Ascending aorta (tissue), 2 donors: ENCODE data around the gene NBEA. TPM values are rescaled to one million over a fixed set of nuclear protein-coding genes. Genes with fewer than 3 reads are reported as not detected.

Experiments used
- DNase-seq, 2 donors: peaks; one replicate each; pipeline ENCODE4 v3.0.0-alpha.2; 2019; ENCODE audit warnings: low spot score in 2 of 2
- H3K27ac ChIP-seq, 2 donors: fragments of 200-600 bp; sonication (generic); one replicate each; pipeline ENCODE4 v1.5.1; 2016 to 2017; ENCODE audit warnings: mild to moderate bottlenecking in 1 of 2
- H3K27me3 ChIP-seq: fragments of 200-600 bp; sonication (generic); one replicate; pipeline ENCODE4 v1.5.1; 2017
- H3K36me3 ChIP-seq, 2 donors: fragments of 200-600 bp; sonication (generic); one replicate each; pipeline ENCODE4 v1.5.1; 2016
- H3K4me1 ChIP-seq, 2 donors: fragments of 200-600 bp; sonication (generic); one replicate each; pipeline ENCODE4 v1.5.1; 2016 to 2017; ENCODE audit warnings: mild to moderate bottlenecking in 1 of 2
- H3K4me3 ChIP-seq, 2 donors: fragments of 200-600 bp; sonication (generic); one replicate each; pipeline ENCODE4 v1.5.1; 2016 to 2017; ENCODE audit warnings: mild to moderate bottlenecking in 1 of 2
- H3K9me3 ChIP-seq, 2 donors: fragments of 200-600 bp; sonication (generic); one replicate each; pipeline ENCODE4 v1.5.1; 2016
- CTCF ChIP-seq, 3 experiments: fragments of 200-600 bp in 2 of 3; fragments of 450-650 bp in 1 of 3; sonication (generic) in 2 of 3; IDR thresholded peaks; one replicate each; pipeline ENCODE4 v1.5.1; 2016 to 2019; ENCODE audit warnings: antibody characterized with exemption in 3 of 3, mild to moderate bottlenecking in 1 of 3, moderate library complexity in 1 of 3
- intact Hi-C: fragments of 100-400 bp; cut with DNase I; formaldehyde crosslinking; loops from one replicate; pipeline ENCODE4 v1.15.1; 2023
- total RNA-seq: library from RNA; depleted of rRNA; stranded (reverse); fragments of >200 nt; gene quantifications from one replicate; pipeline ENCODE4 v1.1.0, GENCODE V29; 2016

The NBEA gene
- total RNA-seq, 1 donor from 2014 or later: 1.6 TPM

- no peak overlapping the region for H3K27ac ChIP-seq
- H3K36me3 ChIP-seq: no peaks in the 10 kb centered on the region
- intact Hi-C loops: no loop called here
- H3K9me3 ChIP-seq: no peaks in the 10 kb centered on the region
- H3K4me3 ChIP-seq: no peak overlapping the region
- no peak for TF ChIP-seq CTCF (IDR thresholded peaks at IDR 0.05)
- no peaks in the 10 kb centered on the region for H3K27me3 ChIP-seq
- no peak for DNase-seq
- H3K4me1 ChIP-seq: no peaks in the 10 kb centered on the region
These were observed 572.9 kb downstream of the NBEA start for GRCh38 chr13:35514801-35515502.

- H3K4me3 ChIP-seq: no peak overlapping the region
- H3K4me1 ChIP-seq: no peaks in the 10 kb centered on the region
- H3K36me3 ChIP-seq: no peaks in the 10 kb centered on the region
- no peak for TF ChIP-seq CTCF (IDR thresholded peaks at IDR 0.05)
- no peaks in the 10 kb centered on the region for H3K27me3 ChIP-seq
- DNase-seq: no peak
- intact Hi-C loops: no loop called here
- H3K27ac ChIP-seq: no peak overlapping the region
- H3K9me3 ChIP-seq: no peaks in the 10 kb centered on the region
These were observed 576.4 kb downstream of the NBEA start for GRCh38 chr13:35518337-35518946.

- intact Hi-C loops: no loop called here
- no peaks in the 10 kb centered on the region for H3K9me3 ChIP-seq
- DNase-seq: no peak
- no peaks in the 10 kb centered on the region for H3K36me3 ChIP-seq
- TF ChIP-seq CTCF (IDR thresholded peaks at IDR 0.05): no peak
- no peak overlapping the region for H3K27ac ChIP-seq
- no peaks in the 10 kb centered on the region for H3K4me1 ChIP-seq
- no peak overlapping the region for H3K4me3 ChIP-seq
- H3K27me3 ChIP-seq: no peaks in the 10 kb centered on the region
These were observed 582.1 kb downstream of the NBEA start for GRCh38 chr13:35524171-35524570.

- H3K27ac ChIP-seq: no peak overlapping the region
- H3K4me3 ChIP-seq: no peak overlapping the region
- no peak for TF ChIP-seq CTCF (IDR thresholded peaks at IDR 0.05)
- no peaks in the 10 kb centered on the region for H3K36me3 ChIP-seq
- H3K4me1 ChIP-seq: no peaks in the 10 kb centered on the region
- H3K9me3 ChIP-seq: no peaks in the 10 kb centered on the region
- intact Hi-C loops: no loop called here
- no peak for DNase-seq
- no peaks in the 10 kb centered on the region for H3K27me3 ChIP-seq
These were observed 584.5 kb downstream of the NBEA start for GRCh38 chr13:35526577-35526976.

- TF ChIP-seq CTCF (IDR thresholded peaks at IDR 0.05): no peak
- H3K27ac ChIP-seq: no peak overlapping the region
- no peak for DNase-seq
- no peaks in the 10 kb centered on the region for H3K9me3 ChIP-seq
- no peaks in the 10 kb centered on the region for H3K36me3 ChIP-seq
- H3K4me1 ChIP-seq: no peaks in the 10 kb centered on the region
- intact Hi-C loops: no loop called here
- no peaks in the 10 kb centered on the region for H3K27me3 ChIP-seq
- no peak overlapping the region for H3K4me3 ChIP-seq
These were observed 585.4 kb downstream of the NBEA start for GRCh38 chr13:35527451-35527850.
